Caco-2 (cell line): ENCODE data around the gene TMEM121B. TPM values are rescaled to one million over a fixed set of nuclear protein-coding genes. Genes with fewer than 3 reads are reported as not detected.

Experiments
- Bru-seq: library from RNA; stranded (reverse); fragments of 400-500 nt; gene quantifications from one replicate; lab custom pipeline; 2021; lab: Mats Ljungman, UMichigan
- BruChase-seq, 2 experiments: library from RNA; stranded (reverse); fragments of 400-500 nt; gene quantifications; one replicate each; lab custom pipeline; 2021; lab: Mats Ljungman, UMichigan
- BruUV-seq: library from RNA; stranded (reverse); fragments of 400-500 nt; replicated peaks from 2 replicates; lab custom pipeline; 2021; lab: Mats Ljungman, UMichigan
- CTCF ChIA-PET: fragments of 300-600 bp; sonication (Branson Sonifier 250); formaldehyde crosslinking; loops from one replicate; lab custom pipeline; 2022; ENCODE audit warnings: antibody characterized with exemption; lab: Charles Lee
- POLR2A ChIA-PET: fragments of 300-600 bp; sonication (Branson Sonifier 250); formaldehyde crosslinking; loops from one replicate; lab custom pipeline; 2022; ENCODE audit warnings: antibody characterized with exemption; lab: Charles Lee
- DNase-seq, 2 experiments: peaks; one replicate each; pipeline versions ENCODE4 v3.0.0 to v3.0.0-alpha.2; 2020 to 2022
- H3K27me3 ChIP-seq: replicated peaks from 2 replicates; pipeline ENCODE4 v1.6.0; 2011; ENCODE audit warnings: low read length; ENCODE audit not compliant: control insufficient read depth, insufficient read depth
- H3K36me3 ChIP-seq: 2 replicates; pipeline ENCODE4 v1.5.1; 2011; ENCODE audit warnings: low read length; ENCODE audit not compliant: control insufficient read depth, insufficient read depth
- H3K4me1 ChIP-seq: fragments of 250-450 bp; sonication (Bioruptor Pico); 2 replicates; pipeline ENCODE4 v1.5.1; 2020; ENCODE audit warnings: mild to moderate bottlenecking
- H3K4me3 ChIP-seq: 2 replicates; pipeline ENCODE4 v1.5.1; 2011; ENCODE audit warnings: low read depth, mild to moderate bottlenecking, control low read depth, low read length
- H3K9me3 ChIP-seq: fragments of 250-450 bp; sonication (Bioruptor Pico); 2 replicates; pipeline ENCODE4 v1.5.1; 2020; ENCODE audit warnings: mild to moderate bottlenecking, moderate library complexity
- H3K27ac Mint-ChIP-seq: one replicate; pipeline ENCODE4 v1.8.0; 2022; ENCODE audit warnings: mixed read lengths; ENCODE audit not compliant: unreplicated experiment
- H3K27me3 Mint-ChIP-seq: one replicate; pipeline ENCODE4 v1.8.0; 2022; ENCODE audit warnings: mixed read lengths; ENCODE audit not compliant: insufficient read depth, unreplicated experiment
- H3K36me3 Mint-ChIP-seq: one replicate; pipeline ENCODE4 v1.8.0; 2022; ENCODE audit warnings: mild to moderate bottlenecking, mixed read lengths; ENCODE audit not compliant: insufficient read depth, unreplicated experiment
- H3K4me1 Mint-ChIP-seq: one replicate; pipeline ENCODE4 v1.8.0; 2022; ENCODE audit warnings: low read depth, mixed read lengths; ENCODE audit not compliant: unreplicated experiment
- H3K4me3 Mint-ChIP-seq: one replicate; pipeline ENCODE4 v1.8.0; 2022; ENCODE audit warnings: mild to moderate bottlenecking, moderate library complexity, mixed read lengths; ENCODE audit not compliant: unreplicated experiment
- H3K9me3 Mint-ChIP-seq: one replicate; pipeline ENCODE4 v1.8.0; 2022; ENCODE audit warnings: mixed read lengths; ENCODE audit not compliant: unreplicated experiment
- CTCF ChIP-seq, 2 experiments: fragments of 200-600 bp in 1 of 2; IDR thresholded peaks; 1 replicate in 1 of 2; 2 replicates in 1 of 2; pipeline versions ENCODE4 v1.5.1 to v1.8.0; 2011 to 2022; ENCODE audit warnings: antibody characterized with exemption in 1 of 2, control low read depth in 1 of 2, inconsistent platforms in 1 of 2, low read depth in 1 of 2, low read length in 1 of 2, mild to moderate bottlenecking in 1 of 2, moderate library complexity in 1 of 2; ENCODE audit not compliant: insufficient read depth in 1 of 2, severe bottlenecking in 1 of 2, unreplicated experiment in 1 of 2
- intact Hi-C: fragments of 100-400 bp; cut with micrococcal nuclease; formaldehyde crosslinking; loops from one replicate; pipeline ENCODE4 v1.10.0; 2022; ENCODE audit not compliant: unreplicated experiment
- long read RNA-seq: library from polyadenylated mRNA; stranded (forward); transcript quantifications from one replicate; pipeline ENCODE4 v2.0.0, GENCODE V29; 2022
- total RNA-seq: library from RNA; stranded (reverse); gene quantifications from 2 replicates; pipeline ENCODE4 v1.2.3, GENCODE V29; 2022

Gene TMEM121B
- total RNA-seq = 0.49 and 0.82 TPM in 2 replicates
- percentile 26 among the genes with signal in this experiment for Bru-seq, nascent RNA
- BruChase-seq, experiment 1, labeled RNA remaining after a 2-hour chase = percentile 39 among the genes with signal in this experiment
- BruChase-seq, experiment 2, labeled RNA remaining after a 6-hour chase = percentile 32 among the genes with signal in this experiment
- long read RNA-seq, full-length matches to known transcripts = 2 of 2 reads
- long read RNA-seq, partial matches to known transcripts = 0 of 2 reads
- long read RNA-seq, other reads (novel, unspliced or antisense) = 0 of 2 reads

GRCh38 chr22:17121233-17122195, at the start of gene TMEM121B:
TSS of gene TMEM121B (minus strand) at chr22:17121360. CDS start at chr22:17121127, 233 bp downstream.
- ChIA-PET CTCF (interaction anchor here (0.8 kb wide), 1 partner anchor 51 kb away, joined by 5 read pairs; no protein-coding TSS in a partner anchor), POLR2A (no interaction called here)
- no TSS peak for BruUV-seq
- Mint-ChIP-seq H3K4me3 (peak within 1 kb of the TSS; percentile 85), H3K27ac (peak within 1 kb of the TSS; percentile 71), H3K27me3 (peaks cover 9% of the 10 kb centered on the region), H3K9me3 (no peaks in the 10 kb centered on the region), H3K36me3 (no peaks in the 10 kb centered on the region), H3K4me1 (peaks cover 9% of the 10 kb centered on the region)
- Histone ChIP-seq H3K9me3 (no peaks in the 10 kb centered on the region), H3K4me1 (peaks cover 5% of the 10 kb centered on the region; the same call in 1 of the 2 replicates), H3K36me3 (no peaks in the 10 kb centered on the region), H3K27me3 (no peaks in the 10 kb centered on the region), H3K4me3 (peak within 1 kb of the TSS; percentile 47)
- peak; percentile 73 to 77 for DNase-seq
- intact Hi-C loops = loop anchor here (1.0 to 5.0 kb wide), 2 partner anchors 37 to 39 kb away; partner anchors contain the start of gene IL17RA
- TF ChIP-seq CTCF (IDR thresholded peaks at IDR 0.05; ENCODE audit: insufficient read depth in 1 of 2, low read depth in 1 of 2, low read length in 1 of 2, severe bottlenecking in 1 of 2, unreplicated experiment in 1 of 2) = no peak

- H3K36me3 Mint-ChIP-seq = no peaks in the 10 kb centered on the region
- no peak overlapping the region for H3K4me3 Mint-ChIP-seq
- Histone ChIP-seq H3K27me3 (no peaks in the 10 kb centered on the region), H3K36me3 (no peaks in the 10 kb centered on the region), H3K9me3 (no peaks in the 10 kb centered on the region), H3K4me1 (0 out of 2 replicates have a peak, but pooled peaks cover 3% of the 10 kb centered on the region), H3K4me3 (no peak overlapping the region)
- peaks cover 3% of the 10 kb centered on the region for H3K27me3 Mint-ChIP-seq
- ChIA-PET CTCF (no interaction called here), POLR2A (no interaction called here)
- intact Hi-C loops = no loop called here
- no TSS peak for BruUV-seq
- H3K9me3 Mint-ChIP-seq = no peaks in the 10 kb centered on the region
- no peak for DNase-seq
- H3K27ac Mint-ChIP-seq = no peak overlapping the region
- peaks cover 7% of the 10 kb centered on the region for H3K4me1 Mint-ChIP-seq
- TF ChIP-seq CTCF (IDR thresholded peaks at IDR 0.05; ENCODE audit: insufficient read depth in 1 of 2, low read depth in 1 of 2, low read length in 1 of 2, severe bottlenecking in 1 of 2, unreplicated experiment in 1 of 2) = no peak
These were observed 46.3 kb upstream of the TMEM121B start for GRCh38 chr22:17167486-17167885.
